Left colon (tissue), 2 donors: ENCODE results near the gene LOXL3. TPM values are rescaled to one million over a fixed set of nuclear protein-coding genes. Genes with fewer than 3 reads are reported as not detected.
A peak's percentile ranks its signal among the peaks of the same experiment; 100 is the strongest.

Experiments used
- ATAC-seq: fragments of 200-7000 bp; cut with Tn5 transposase; one replicate; pipeline ENCODE4 v1.9.1; 2020; ENCODE audit warnings: mild to moderate bottlenecking, moderate library complexity
- DNase-seq, 2 donors: peaks; one replicate each; pipeline ENCODE4 v3.0.0-alpha.2; 2020
- intact Hi-C, 2 donors: fragments of 100-400 bp; cut with DNase I in 1 of 2; cut with micrococcal nuclease in 1 of 2; formaldehyde crosslinking; loops; one replicate each; pipeline versions ENCODE4 v1.11.2 to v1.14.0; 2022; cut with DNase I, micrococcal nuclease
- total RNA-seq, 2 donors: library from RNA; stranded (reverse); fragmentation: NEBNext Ultra II Directional; extraction: Animal tissue kit (Norgen Biotek cat#: 25700); gene quantifications; one replicate each; pipeline ENCODE4 v1.2.1, GENCODE V29; 2021
- donor health status: DM: no; HTN: no; CAD: no.
- donor health status: DM: yes; HTN: yes; CAD: no.

LOXL3 gene
- total RNA-seq, 2 donors from 2014 or later, result 1.5 to 3.4 TPM

DNA sequence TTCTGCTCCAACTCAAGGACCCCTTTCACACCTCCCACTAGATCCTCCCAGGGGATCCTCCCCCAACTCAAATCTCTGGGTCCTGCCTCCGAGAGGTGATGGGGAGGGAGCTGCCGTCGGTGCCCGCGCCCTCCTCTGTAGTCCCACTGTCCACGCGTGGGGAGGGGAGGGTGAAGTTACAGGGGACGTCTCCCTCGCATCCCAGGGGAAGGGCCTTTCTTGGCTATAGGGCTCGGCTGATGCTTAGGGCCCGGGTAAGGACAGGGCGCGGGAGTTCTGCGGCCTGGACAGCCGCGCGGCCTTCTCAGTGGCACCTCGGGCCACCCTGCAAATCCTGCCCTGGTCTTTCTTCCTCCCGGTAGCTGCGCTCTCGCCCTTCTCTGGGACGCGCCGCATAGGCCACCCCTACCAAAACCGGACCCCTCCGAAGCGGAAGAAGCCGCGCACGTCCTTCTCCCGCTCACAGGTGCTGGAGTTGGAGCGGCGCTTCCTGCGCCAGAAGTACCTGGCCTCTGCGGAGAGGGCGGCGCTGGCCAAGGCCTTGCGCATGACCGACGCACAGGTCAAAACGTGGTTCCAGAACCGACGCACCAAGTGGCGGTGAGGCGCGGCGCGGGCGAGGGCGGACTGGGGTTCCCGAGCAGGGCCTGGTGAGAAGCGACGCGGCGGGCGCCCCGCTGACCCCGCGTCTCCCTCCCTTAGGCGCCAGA is 38.3 kb downstream of the LOXL3 start:
- ATAC-seq, result peak; percentile 55
- intact Hi-C loops, result no loop called here
- DNase-seq, result no peak

DNA sequence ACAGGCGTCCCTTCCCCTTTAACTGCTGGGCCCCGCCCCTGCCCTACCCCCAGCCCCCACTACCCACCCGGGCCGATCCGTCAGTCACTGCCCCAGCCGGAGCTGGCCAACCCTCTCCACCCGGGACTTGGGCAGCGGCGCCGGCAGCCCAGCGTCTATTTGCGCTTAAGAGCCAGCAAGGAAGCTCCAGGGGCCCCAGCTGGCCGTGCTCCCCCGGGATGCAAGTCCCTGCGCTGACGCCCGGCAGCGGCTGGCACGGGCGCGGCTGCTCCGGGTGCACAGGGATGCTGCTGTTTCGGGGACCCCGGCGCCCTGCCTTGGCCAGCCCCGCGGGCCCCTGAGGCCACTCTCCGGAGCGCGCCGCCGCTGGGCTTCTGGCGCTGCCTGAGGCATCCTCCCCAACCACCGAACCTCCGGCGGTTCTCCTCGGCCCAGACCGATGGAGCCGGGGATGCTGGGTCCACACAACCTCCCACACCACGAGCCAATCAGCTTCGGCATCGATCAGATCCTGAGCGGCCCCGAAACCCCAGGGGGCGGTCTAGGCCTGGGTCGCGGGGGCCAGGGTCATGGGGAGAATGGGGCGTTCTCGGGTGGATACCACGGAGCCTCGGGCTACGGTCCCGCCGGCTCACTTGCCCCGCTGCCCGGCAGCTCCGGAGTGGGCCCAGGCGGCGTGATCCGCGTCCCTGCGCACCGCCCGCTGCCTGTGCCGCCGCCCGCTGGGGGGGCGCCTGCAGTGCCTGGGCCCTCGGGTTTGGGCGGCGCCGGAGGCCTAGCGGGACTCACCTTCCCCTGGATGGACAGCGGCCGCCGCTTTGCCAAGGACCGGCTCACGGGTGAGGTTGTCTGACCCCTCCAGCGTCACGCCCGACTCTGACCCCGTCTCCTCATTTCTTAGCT is 39.1 kb downstream of the LOXL3 start, which contains the start of gene TLX2:
TLX2 (plus strand) TSS at position 83 of the 903 bp plus-strand sequence; CDS start at position 440, 357 bp downstream.
- DNase-seq (no peak), ATAC-seq (peak; percentile 8)
- intact Hi-C loops, result no loop called here

DNA sequence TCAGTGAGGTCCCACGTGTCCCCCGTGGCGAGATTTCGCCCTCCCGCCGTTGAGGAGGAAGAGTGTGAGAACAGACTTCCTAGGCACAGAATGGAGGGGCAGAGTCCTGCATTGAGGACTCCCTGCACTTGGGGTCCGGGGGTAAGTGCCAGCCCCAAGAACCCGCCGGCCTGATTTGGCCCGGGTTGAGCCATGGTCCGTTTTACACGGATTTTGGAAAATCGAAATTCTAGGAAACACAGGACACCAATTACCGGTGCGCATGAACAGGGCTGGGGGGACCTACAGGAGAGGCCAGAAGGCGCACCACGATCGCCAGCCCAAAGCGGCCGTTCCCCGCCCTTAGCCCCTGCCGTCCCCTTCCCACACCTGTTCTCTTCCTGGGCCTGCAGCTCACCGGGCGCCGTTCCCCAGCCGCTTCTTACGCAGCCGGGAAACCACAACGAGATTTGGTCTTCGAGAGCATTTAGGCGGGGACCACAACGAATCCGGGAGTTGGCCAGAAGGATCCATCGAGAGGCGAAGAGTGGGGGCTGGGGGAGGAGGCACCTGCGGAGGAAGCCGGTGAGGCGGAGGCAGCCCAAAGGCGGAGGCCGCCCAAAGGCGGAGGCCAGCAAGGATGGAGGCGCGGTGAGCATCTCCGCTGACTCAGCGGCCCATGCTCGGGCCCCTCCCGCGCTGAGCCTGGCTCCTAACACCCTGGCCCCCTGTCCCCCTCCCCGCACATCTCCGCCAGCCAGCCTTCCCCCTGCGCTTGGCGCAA is 40.0 kb downstream of the LOXL3 start:
- DNase-seq, result no peak
- intact Hi-C loops, result no loop called here
- peak; percentile 5 for ATAC-seq

DNA sequence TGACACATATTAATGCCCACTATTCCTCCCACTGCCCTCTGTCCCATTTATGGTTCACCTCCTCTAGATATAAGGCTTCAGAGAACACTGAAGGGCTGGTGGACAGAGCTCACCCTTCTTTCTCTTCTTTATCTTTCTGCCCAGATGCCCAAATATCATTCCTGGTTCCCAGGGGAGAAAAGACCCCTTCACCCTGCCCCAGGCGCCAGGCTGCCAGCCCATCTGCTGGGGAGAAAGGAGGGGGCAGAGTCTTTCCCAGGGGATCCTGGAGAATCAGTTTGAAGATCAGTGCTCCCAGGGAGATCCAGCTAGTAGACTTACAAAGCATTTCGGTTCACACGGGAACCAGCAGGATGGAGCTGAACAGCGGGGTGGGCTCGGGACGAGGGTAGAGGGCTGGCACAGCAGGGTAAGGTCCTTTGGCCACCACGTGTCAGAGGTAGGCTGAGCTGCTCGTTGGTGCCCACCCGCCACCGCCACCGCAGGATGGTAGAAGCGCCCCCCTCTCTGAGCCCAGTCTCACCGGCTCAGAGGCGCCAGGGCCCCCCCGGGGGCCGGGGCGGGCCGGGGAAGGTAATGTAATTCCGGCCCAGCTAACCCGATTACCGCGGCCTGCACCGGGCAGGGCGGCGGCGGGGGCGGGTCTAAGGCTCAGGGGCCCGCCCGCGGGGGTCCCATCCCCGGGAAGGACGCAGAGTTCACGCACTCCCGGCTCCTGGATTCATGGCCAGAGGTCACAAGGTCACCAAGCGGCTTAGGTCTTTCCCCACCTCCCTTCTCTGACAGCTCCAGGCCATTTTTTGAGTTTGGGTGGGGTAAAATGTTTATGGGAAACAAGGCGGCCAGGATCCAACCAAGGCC is 40.8 kb downstream of the LOXL3 start:
- DNase-seq, result no peak
- intact Hi-C loops, result no loop called here
- no peak for ATAC-seq

DNA sequence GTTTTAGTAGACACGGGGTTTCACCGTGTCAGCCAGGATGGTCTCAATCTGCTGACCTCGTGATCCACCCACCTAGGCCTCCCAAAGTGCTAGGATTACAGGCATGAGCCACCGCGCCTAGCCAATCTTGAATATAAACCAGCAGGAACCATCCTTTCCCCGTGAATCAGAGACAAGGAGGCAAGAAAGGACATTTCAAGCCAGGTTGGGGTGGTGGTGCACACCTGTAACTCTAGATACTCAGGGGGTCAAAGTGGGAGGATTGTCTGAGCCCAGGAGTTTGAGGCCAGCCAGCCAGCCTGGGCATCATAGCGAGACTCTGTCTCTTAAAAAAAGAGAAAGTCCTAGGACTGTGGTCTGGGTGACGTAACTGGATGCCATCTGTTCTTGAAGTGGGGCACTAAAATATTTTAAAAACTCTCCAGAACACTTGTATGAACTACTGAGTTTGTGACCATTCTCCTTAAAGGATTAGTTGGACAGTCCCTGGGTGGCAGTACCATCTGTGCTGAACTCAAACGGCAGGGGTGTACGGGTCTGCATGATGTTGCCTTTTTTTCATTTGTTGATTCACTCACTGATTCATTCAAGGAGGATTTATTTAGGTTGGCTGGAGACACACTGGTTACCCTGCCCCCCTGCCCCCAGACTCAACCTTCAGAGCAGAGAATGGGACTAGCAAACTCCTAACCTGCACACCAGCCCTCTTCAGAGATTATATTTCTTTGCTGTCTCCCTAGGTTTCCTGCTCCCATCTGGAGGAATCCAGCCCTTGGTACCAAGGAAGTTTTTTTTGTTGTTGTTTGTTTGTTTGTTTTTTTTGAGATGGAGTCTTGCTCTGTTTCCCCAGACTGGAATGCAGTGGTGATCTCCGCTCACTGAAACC is 42.4 kb downstream of the LOXL3 start:
- intact Hi-C loops, result no loop called here
- no peak for ATAC-seq
- no peak for DNase-seq

DNA sequence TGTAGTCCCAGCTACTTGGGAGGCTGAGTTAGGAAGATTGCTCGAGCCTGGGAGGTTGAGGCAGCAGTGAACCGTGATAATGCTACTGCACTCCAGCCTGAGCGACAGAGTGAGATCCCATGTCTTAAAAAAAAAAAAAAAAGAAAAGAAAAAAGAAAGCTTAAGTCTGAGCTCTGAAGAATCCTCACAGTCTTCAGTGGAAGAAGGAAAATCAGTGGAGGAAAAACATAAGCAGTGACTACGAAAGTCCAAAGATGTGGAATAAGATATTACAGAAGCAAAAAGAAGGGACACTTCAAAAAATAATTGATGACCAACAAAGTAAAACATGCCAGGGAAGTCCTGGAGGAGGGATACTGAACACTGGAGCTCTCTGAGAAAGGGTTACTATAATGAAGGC is 43.5 kb downstream of the LOXL3 start:
- intact Hi-C loops, result no loop called here
- ATAC-seq (no peak), DNase-seq (no peak)

DNA sequence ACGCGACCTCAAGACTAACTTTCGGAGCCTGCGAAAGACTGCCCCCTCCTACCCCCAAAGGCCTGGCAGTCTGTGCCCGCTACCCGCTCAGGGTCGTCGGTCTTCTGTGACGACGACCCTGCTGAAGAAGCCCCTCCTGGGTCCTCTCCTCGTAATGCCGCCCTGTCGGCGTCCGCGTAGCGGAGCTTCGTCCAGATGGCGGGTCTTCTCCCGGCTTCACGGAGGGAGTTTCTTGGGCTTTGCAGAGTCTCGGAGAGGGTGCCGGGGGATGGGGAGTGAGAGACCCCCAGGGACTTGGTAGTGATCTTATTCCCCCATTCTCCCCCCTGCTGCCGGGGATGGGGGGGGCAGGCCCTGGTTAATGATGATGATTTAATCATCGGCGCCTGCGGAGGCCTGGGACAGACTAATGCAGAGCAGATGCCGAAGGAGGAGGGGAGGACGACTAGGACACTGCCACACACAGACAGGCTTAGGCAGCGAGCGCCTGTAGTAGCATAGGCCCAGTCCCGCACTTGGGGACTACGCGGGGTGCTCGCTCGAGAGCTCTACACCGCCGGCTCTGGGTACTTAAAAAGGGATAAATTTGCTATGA is 45.7 kb downstream of the LOXL3 start:
- peak; percentile 60 to 63 for DNase-seq
- peak; percentile 52 for ATAC-seq
- intact Hi-C loops, result no loop called here

DNA sequence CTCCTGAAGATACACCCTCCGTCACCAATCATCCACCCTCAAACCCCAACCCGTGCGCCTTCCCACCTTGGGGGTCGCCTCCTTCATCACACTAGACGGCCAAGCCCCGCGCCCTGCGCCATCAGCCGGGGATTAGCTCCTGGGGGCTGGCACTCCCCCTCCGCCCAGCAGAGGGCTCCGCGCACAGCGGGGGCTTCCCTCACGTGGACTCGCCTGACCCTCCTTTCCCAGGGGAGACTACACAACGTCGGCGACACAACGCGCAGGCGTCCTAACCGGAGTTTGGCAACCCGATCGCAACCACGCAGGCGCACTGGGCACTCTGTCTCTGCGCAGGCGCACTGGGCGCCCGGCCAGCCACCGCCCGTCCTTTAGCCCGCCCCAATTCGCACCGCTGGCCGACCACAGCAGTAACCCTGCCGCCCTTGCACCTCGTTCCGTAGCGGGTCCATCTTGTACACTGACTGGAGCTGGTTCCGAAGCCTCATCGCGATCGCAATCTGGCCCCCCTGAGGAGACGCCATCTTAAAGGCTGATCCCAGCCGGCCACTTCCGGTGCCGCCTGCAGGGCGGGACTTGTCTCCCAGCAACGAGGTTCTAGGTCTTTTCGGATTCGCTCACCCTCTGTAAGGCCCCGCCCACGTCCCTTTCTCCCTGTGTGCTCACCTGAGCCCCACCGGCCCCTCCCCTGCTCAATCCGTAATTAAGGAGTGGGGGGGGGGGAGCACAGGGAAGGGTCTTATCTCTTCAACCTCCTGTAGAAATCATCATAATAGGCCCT is 46.4 kb downstream of the LOXL3 start, which contains the start of gene PCGF1:
PCGF1 (minus strand) TSS at position 551 of the 781 bp plus-strand sequence; CDS start at position 524, 27 bp downstream.
- ATAC-seq, result peak; percentile 89
- peak; percentile 100 for DNase-seq
- intact Hi-C loops, result no loop called here

DNA sequence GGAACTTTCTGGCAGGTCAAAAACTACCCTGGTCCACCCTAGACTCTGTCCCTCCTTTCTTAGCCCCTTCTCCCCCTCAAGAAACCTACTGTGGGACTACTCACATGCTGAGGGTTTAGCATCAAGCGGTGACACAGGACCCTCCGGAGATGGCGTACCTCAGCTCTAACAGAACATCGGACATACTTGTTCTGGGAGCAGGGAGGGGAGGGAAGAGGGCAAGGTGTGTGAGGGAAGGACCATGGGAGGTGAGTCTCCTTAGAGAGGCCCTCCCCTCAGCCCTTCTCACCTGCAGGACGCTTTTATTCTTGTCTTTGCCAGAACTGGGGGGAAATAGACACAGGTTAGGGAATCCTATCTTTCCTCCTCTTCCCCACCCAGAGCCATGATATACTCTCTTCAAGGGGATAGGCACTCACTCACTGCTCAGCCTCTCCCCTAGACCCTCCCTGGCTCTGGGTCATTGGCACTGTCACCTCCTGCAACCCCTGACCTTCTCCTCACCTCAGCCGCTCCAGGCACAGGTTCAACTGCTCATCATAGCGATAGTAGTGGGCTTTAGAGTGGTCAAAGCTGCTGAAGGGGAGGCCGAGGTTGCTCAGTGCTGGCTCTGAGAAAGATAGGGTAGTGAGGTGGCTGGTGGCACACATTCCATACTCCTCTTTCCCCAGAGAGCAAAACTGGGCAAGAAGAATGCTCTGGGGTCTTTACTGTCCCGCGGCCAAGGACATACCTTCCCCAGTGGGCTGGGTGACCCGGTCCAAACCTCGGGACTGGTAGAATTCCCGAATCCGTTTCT is 48.1 kb downstream of the LOXL3 start:
- intact Hi-C loops, result no loop called here
- ATAC-seq (no peak), DNase-seq (no peak)

DNA sequence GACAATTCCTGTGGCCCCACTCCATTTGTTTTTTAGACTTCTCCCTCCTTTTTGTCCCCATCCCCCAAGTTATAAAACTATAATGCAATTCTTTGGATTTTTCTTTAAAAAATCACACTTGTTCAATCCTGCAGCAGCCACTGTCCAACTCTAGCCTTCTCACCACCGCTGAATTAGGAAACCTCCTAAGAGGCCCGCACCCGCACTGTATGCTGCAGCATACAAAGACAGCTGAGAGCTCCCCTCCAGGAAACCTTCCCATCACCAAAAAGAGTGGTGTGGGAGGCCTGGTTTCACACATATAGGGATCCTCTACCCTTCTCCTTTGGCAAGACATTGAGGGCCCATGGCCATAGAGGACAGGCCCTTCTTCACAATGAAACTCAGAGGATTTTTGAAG is 49.2 kb downstream of the LOXL3 start:
- intact Hi-C loops, result no loop called here
- no peak for DNase-seq
- no peak for ATAC-seq

DNA sequence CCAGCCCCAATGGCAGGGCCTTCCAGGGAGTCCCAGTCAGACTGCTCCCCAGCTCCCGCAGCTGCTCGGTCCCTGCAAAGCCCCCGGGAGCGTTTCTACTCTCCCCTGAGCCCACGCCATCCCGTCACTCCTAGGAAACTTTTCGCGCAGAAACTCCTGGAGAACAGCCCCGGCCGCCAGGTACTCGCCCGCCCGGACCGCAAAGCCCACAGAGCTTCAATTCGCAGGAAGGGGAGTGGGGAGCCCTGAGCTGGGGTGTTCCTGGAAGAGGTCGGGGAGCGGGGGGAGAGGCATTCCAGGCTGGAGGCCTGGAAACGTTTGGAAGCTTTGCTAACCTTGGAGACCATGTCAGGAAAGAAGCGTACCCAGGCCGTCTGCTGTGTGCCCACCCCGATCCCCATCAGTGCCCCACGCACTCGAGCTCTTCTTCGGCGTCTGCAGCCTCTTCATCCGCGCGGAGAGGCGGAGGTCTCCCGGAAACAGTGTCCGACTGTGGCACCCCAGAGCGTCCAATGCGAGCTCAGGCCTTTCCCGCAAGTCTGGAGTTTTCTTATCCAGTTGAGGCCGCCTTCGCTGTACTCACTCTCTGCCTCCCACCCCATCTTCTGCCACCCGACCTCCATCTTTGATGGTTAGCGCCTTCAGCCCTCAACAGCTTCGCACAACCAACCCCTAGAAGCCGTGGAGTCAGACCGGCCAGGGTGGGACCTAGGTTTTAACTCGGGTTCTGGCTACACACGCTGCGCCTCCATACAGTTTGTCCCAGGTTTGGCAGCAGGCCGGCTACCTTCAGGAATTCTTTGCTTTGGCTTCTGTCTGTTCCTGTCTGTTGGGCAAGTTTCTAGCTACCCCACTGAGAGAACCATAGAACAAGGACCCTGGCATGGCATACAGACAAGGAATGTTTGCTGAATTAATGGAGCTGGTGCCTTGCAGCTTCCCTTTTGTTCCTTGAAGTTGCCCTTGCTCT is 50.0 kb downstream of the LOXL3 start:
- DNase-seq (no peak), ATAC-seq (no peak)
- intact Hi-C loops, result no loop called here

DNA sequence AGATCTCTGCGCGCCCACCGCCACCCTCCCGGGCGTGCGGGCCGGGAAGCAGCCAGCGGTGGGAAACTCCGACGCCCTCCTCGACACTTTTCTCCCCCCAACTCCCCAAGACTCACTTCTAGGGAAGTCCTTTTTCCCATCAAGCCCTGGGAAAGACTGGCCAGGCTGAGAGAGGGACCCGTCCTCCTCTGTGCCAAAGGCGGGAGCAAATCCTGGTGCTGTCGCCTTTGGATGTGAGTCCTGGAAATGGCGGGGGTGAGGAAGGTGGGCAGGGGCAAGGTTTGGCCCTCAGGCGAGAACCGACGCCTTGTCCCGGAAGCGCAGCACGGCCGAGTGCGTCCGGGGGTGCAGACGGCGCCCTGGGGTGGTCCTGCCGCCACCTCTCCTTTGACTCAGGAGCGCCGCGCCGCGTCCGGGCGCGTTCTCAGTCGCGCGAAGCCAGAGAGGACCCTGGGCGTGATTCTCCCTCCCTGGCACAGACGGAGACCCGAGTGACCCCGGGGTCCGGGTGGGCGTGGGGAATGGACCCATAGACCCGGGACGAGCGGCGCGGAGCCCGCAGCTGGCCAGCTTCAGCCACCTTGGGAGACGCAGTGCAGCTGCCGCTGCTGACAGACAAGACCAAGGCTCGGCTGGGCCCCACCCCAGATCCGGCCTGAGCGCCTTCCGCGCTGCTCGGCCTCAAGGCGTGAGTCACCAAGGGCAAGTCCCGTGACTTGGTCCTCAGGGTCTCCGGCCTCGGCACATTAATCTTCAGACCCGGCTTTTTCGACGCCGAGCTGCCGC is 50.8 kb downstream of the LOXL3 start:
- peak; percentile 69 for ATAC-seq
- intact Hi-C loops, result no loop called here
- peak; percentile 87 to 91 for DNase-seq

DNA sequence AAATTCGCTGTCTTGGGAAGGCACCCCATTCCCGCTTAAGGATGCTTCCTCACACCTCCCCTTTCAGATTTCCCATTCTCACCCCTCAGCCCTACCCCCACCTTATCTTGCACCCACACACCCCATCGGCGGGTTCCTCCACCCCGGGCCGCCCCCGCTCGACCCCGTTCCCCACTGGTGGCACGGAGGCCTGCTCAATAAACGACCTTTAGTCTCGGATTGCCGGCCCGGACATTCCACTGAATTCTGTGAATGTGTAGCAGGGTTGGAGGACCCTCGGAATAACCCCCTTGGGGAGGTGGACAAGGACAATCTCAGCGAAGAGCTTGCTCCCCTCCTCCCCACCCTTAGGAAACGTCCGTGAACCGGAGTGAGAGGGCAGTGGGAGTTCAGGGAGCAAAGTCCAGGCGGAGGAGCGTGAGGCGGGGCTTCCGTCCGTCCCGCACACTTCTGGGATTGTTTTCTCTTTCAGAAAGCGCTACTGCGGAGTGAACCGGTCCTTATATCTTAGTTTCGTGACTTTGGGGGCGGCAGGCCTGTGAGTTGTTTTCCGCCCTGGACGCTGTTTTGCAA is 51.5 kb downstream of the LOXL3 start:
- intact Hi-C loops, result no loop called here
- ATAC-seq, result peak; percentile 71
- DNase-seq, result peak; percentile 72 to 80
